Smooth muscle cell (in vitro differentiated cells): Measurements from ENCODE around the gene KCTD11. TPM values are rescaled to one million over a fixed set of nuclear protein-coding genes. Genes with fewer than 3 reads are reported as not detected.

Experiments
- DNase-seq: peaks from one replicate; lab custom pipeline; 2025; ENCODE audit not compliant: unreplicated experiment; lab: John Stamatoyannopoulos, UW
- H2AFZ ChIP-seq: fragments of 200-600 bp; sonication (generic); 2 replicates; pipeline ENCODE4 v1.6.0; 2016; ENCODE audit warnings: antibody characterized with exemption, low read depth, mild to moderate bottlenecking
- H3F3A ChIP-seq: fragments of 200-600 bp; sonication (generic); 2 replicates; pipeline ENCODE4 v1.6.0; 2017; ENCODE audit warnings: antibody characterized with exemption, low read depth
- H3K27ac ChIP-seq: fragments of 200-600 bp; sonication (generic); 2 replicates; pipeline ENCODE4 v1.5.1; 2016; ENCODE audit warnings: low read depth, mild to moderate bottlenecking
- H3K27me3 ChIP-seq: fragments of 200-600 bp; sonication (generic); 2 replicates; pipeline ENCODE4 v1.6.1; 2016; ENCODE audit warnings: low read depth, mild to moderate bottlenecking
- H3K36me3 ChIP-seq: fragments of 200-600 bp; sonication (generic); 2 replicates; pipeline ENCODE4 v1.5.1; 2016; ENCODE audit warnings: low read depth
- H3K4me1 ChIP-seq: fragments of 200-600 bp; sonication (generic); 2 replicates; pipeline ENCODE4 v1.5.1; 2016; ENCODE audit warnings: low read depth
- H3K4me2 ChIP-seq: fragments of 200-600 bp; sonication (generic); 2 replicates; pipeline ENCODE4 v1.6.0; 2016; ENCODE audit warnings: mild to moderate bottlenecking
- H3K4me3 ChIP-seq: fragments of 200-600 bp; sonication (generic); 2 replicates; pipeline ENCODE4 v1.5.1; 2016; ENCODE audit warnings: mild to moderate bottlenecking
- H3K79me2 ChIP-seq: fragments of 200-600 bp; sonication (generic); 2 replicates; pipeline ENCODE4 v1.6.0; 2016; ENCODE audit warnings: low read depth, mild to moderate bottlenecking
- H3K9ac ChIP-seq: fragments of 200-600 bp; sonication (generic); 2 replicates; pipeline ENCODE4 v1.6.0; 2016; ENCODE audit warnings: low read depth
- H3K9me3 ChIP-seq: fragments of 200-600 bp; sonication (generic); replicated peaks from 2 replicates; pipeline ENCODE4 v1.5.1; 2016; ENCODE audit warnings: low read depth
- H4K20me1 ChIP-seq: fragments of 200-600 bp; sonication (generic); 2 replicates; pipeline ENCODE4 v1.6.0; 2016; ENCODE audit warnings: low read depth
- CTCF ChIP-seq: fragments of 200-600 bp; sonication (generic); IDR thresholded peaks from 2 replicates; pipeline ENCODE4 v1.5.1; 2017; ENCODE audit warnings: borderline replicate concordance, mild to moderate bottlenecking, antibody characterized with exemption; ENCODE audit not compliant: insufficient read depth, poor library complexity, severe bottlenecking
- WGBS: methylation state at CpG from one replicate; pipeline ENCODE4 v1.1.7; 2016; ENCODE audit warnings: low lambda C conversion rate; 5-methylcytosine and 5-hydroxymethylcytosine counted together
- polyA plus RNA-seq: library from polyadenylated mRNA; unstranded; fragments of >200 nt; fragmentation: Nextera tagmentation; extraction: Ambion mirVana; gene quantifications from 2 replicates; pipeline ENCODE4 v1.2.1, GENCODE V29; 2016
- total RNA-seq: library from RNA; depleted of rRNA; stranded (reverse); fragments of >200 nt; gene quantifications from 2 replicates; pipeline ENCODE4 v1.2.3, GENCODE V29; 2014

Gene KCTD11
- total and polyA plus RNA-seq, 2 experiments from 2014 or later: 33.8 to 34.7 TPM

- H3F3A ChIP-seq: peaks cover 6% of the 10 kb centered on the region
- no peaks in the 10 kb centered on the region for H3K27me3 ChIP-seq
- H3K36me3 ChIP-seq: no peaks in the 10 kb centered on the region
- no peak overlapping the region for H3K9ac ChIP-seq
- H3K27ac ChIP-seq: peak overlapping the region; percentile 45
- H3K9me3 ChIP-seq: no peaks in the 10 kb centered on the region
- no peak for TF ChIP-seq CTCF
- H3K4me1 ChIP-seq: peaks cover 16% of the 10 kb centered on the region
- H2AFZ ChIP-seq: no peak overlapping the region
- 84% methylated on average over 19 of the region's 19 CpGs for WGBS
- peaks cover 15% of the 10 kb centered on the region for H4K20me1 ChIP-seq
- H3K79me2 ChIP-seq: peaks cover 20% of the 10 kb centered on the region
- H3K4me3 ChIP-seq: no peak overlapping the region
- no peak for DNase-seq
- H3K4me2 ChIP-seq: no peak overlapping the region
Measured at GRCh38 chr17:7347630-7348477, 4.1 kb upstream of the KCTD11 start.

GRCh38 chr17:7348478-7349242, 3.3 kb upstream of the KCTD11 start:
- no peaks in the 10 kb centered on the region for H3K9me3 ChIP-seq
- H3K27me3 ChIP-seq: no peaks in the 10 kb centered on the region
- no peak for TF ChIP-seq CTCF
- H3K27ac ChIP-seq: peak overlapping the region; percentile 100
- H3K4me1 ChIP-seq: peaks cover 23% of the 10 kb centered on the region
- DNase-seq: no peak
- H3K4me2 ChIP-seq: peak overlapping the region; percentile 97
- 95% methylated on average over 18 of the region's 19 CpGs for WGBS
- H3K79me2 ChIP-seq: peaks cover 28% of the 10 kb centered on the region
- peaks cover 17% of the 10 kb centered on the region for H4K20me1 ChIP-seq
- peaks cover 14% of the 10 kb centered on the region for H3F3A ChIP-seq
- no peaks in the 10 kb centered on the region for H3K36me3 ChIP-seq
- no peak overlapping the region for H3K4me3 ChIP-seq
- H3K9ac ChIP-seq: no peak overlapping the region
- H2AFZ ChIP-seq: no peak overlapping the region

GRCh38 chr17:7352503-7352889, 534 bp downstream of the KCTD11 start:
- no peaks in the 10 kb centered on the region for H3K36me3 ChIP-seq
- H3K27me3 ChIP-seq: no peaks in the 10 kb centered on the region
- 41% methylated on average over 10 of the region's 10 CpGs for WGBS
- no peak overlapping the region for H2AFZ ChIP-seq
- peak overlapping the region; percentile 89 for H3K4me3 ChIP-seq
- TF ChIP-seq CTCF: peak; percentile 43
- peaks cover 23% of the 10 kb centered on the region for H4K20me1 ChIP-seq
- H3K4me2 ChIP-seq: peak overlapping the region; percentile 97
- peaks cover 32% of the 10 kb centered on the region for H3K79me2 ChIP-seq
- H3K27ac ChIP-seq: peak overlapping the region; percentile 100
- H3K4me1 ChIP-seq: peaks cover 35% of the 10 kb centered on the region
- H3K9me3 ChIP-seq: no peaks in the 10 kb centered on the region
- peaks cover 35% of the 10 kb centered on the region for H3F3A ChIP-seq
- H3K9ac ChIP-seq: peak overlapping the region; percentile 99
- no peak for DNase-seq
